ENCODE measurements around the gene SLC6A20.

GRCh38 chr3:45771831-45772230 lies 24.5 kb downstream of the SLC6A20 start:
- TF ChIP-seq CTCF (IDR thresholded peaks at IDR 0.05) (no peak), POLR2A (IDR thresholded peaks at IDR 0.05) (no peak)
